OCI-LY1 (cell line): ENCODE measurements around the gene SOX13.

Experiments
- EZH2 ChIP-seq: fragments of 200-600 bp; sonication (generic), shearing (Covaris generic); IDR thresholded peaks from 2 replicates; pipeline ENCODE4 v1.8.0; 2017; ENCODE audit warnings: borderline replicate concordance, mixed run types, mild to moderate bottlenecking, antibody characterized with exemption, low read length, moderate library complexity, mixed read lengths
- TF ChIP-seq, protein P1 (sequence below): fragments of 200-600 bp; sonication (generic), shearing (Covaris generic); IDR thresholded peaks from 2 replicates; pipeline ENCODE4 v1.5.1; 2017; ENCODE audit warnings: mild to moderate bottlenecking, antibody characterized with exemption, low read length, moderate library complexity, mixed read lengths

GRCh38 chr1:204074274-204075138 is 1.6 kb downstream of the SOX13 start:
- TF ChIP-seq, protein P1, sequence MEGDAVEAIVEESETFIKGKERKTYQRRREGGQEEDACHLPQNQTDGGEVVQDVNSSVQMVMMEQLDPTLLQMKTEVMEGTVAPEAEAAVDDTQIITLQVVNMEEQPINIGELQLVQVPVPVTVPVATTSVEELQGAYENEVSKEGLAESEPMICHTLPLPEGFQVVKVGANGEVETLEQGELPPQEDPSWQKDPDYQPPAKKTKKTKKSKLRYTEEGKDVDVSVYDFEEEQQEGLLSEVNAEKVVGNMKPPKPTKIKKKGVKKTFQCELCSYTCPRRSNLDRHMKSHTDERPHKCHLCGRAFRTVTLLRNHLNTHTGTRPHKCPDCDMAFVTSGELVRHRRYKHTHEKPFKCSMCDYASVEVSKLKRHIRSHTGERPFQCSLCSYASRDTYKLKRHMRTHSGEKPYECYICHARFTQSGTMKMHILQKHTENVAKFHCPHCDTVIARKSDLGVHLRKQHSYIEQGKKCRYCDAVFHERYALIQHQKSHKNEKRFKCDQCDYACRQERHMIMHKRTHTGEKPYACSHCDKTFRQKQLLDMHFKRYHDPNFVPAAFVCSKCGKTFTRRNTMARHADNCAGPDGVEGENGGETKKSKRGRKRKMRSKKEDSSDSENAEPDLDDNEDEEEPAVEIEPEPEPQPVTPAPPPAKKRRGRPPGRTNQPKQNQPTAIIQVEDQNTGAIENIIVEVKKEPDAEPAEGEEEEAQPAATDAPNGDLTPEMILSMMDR = no peak
- TF ChIP-seq EZH2 = no peak
